22Rv1 (cell line): ENCODE results near the gene EFCC1.
"Not testable (repeated sequence)": the region's sequence is repeated elsewhere in the genome, so short reads cannot be mapped to it uniquely, and the experiment has no call there.

Source experiments
- CTCF ChIP-seq: fragments of 450-650 bp; IDR thresholded peaks from 2 replicates; pipeline ENCODE4 v1.5.1; 2017; ENCODE audit warnings: mild to moderate bottlenecking
- ZFX ChIP-seq: fragments of 450-650 bp; IDR thresholded peaks from 2 replicates; pipeline ENCODE4 v1.6.1; 2017; ENCODE audit warnings: antibody characterized with exemption, borderline replicate concordance

- TF ChIP-seq CTCF, ZFX: not testable (repeated sequence)
These were observed 68.4 kb downstream of the EFCC1 start for GRCh38 chr3:129069313-129070085.
